ENCODE data around the gene HAGHL. TPM values are rescaled to one million over a fixed set of nuclear protein-coding genes. Genes with fewer than 3 reads are reported as not detected.

HAGHL gene
- total RNA-seq, 1 experiment from 2014 or later: 2.5 TPM

GRCh38 chr16:720447-720989, 6.4 kb upstream of the HAGHL start:
- ChIA-PET POLR2A (ENCODE audit: low non-redundant PET) (no interaction called here), CTCF (interaction anchor here (1.2 to 1.9 kb wide), 2 partner anchors 10 to 67 kb away, joined by 5 to 8 read pairs; partner anchors contain the start of gene RPUSD1)
- no peaks in the 10 kb centered on the region for H3K9me3 ChIP-seq (ENCODE audit: low read depth, low read length, poor library complexity, severe bottlenecking)
- no peaks in the 10 kb centered on the region for H3K36me3 ChIP-seq (ENCODE audit: insufficient read depth, low read length, poor library complexity, severe bottlenecking)
- peak overlapping the region; percentile 69 for H3K4me3 ChIP-seq (ENCODE audit: low read depth, low read length, poor library complexity, severe bottlenecking)
- peak overlapping the region; percentile 83 for H3K27ac ChIP-seq (ENCODE audit: low read depth, low read length, poor library complexity, severe bottlenecking)
- no TSS peak for BruUV-seq (replicated peaks)
- H3K4me1 ChIP-seq (ENCODE audit: insufficient read depth, low read length, poor library complexity, severe bottlenecking): peaks cover 8% of the 10 kb centered on the region
- intact Hi-C loops (cut with micrococcal nuclease; ENCODE audit: unreplicated experiment): no loop called here
- DNase-seq (ENCODE audit: low spot score): peak; percentile 81
- peaks cover 27% of the 10 kb centered on the region for H3K27me3 ChIP-seq (replicated peaks; ENCODE audit: insufficient read depth, low read depth, low read length, poor library complexity)
- TF ChIP-seq EZH2 (IDR thresholded peaks at IDR 0.05; ENCODE audit: borderline replicate concordance, low read depth, low read length, poor library complexity, severe bottlenecking): no peak
- TF ChIP-seq CTCF (conservative IDR thresholded peaks at IDR 0.05; ENCODE audit: low read depth, low read length): peak; percentile 38; the same call in 1 of the 2 replicates

GRCh38 chr16:720990-721764, 5.7 kb upstream of the HAGHL start, which contains the start of gene ANTKMT:
Gene ANTKMT, plus strand, starts transcription at chr16:721146. Its CDS starts 129 bp downstream, at chr16:721275.
- H3K27me3 ChIP-seq (replicated peaks; ENCODE audit: insufficient read depth, low read depth, low read length, poor library complexity): peaks cover 20% of the 10 kb centered on the region
- no peaks in the 10 kb centered on the region for H3K9me3 ChIP-seq (ENCODE audit: low read depth, low read length, poor library complexity, severe bottlenecking)
- CTCF ChIA-PET: interaction anchor here (0.6 to 1.9 kb wide), 3 partner anchors 9 to 35 kb away, joined by 3 to 8 read pairs (median 4); no protein-coding TSS in a partner anchor
- peaks cover 8% of the 10 kb centered on the region for H3K4me1 ChIP-seq (ENCODE audit: insufficient read depth, low read length, poor library complexity, severe bottlenecking)
- POLR2A ChIA-PET (ENCODE audit: low non-redundant PET): no interaction called here
- BruUV-seq (replicated peaks): no TSS peak
- peak; percentile 90 for DNase-seq (ENCODE audit: low spot score)
- peak within 1 kb of the TSS; percentile 69 for H3K4me3 ChIP-seq (ENCODE audit: low read depth, low read length, poor library complexity, severe bottlenecking)
- H3K36me3 ChIP-seq (ENCODE audit: insufficient read depth, low read length, poor library complexity, severe bottlenecking): no peaks in the 10 kb centered on the region
- TF ChIP-seq EZH2 (IDR thresholded peaks at IDR 0.05; ENCODE audit: borderline replicate concordance, low read depth, low read length, poor library complexity, severe bottlenecking): no peak
- intact Hi-C loops (cut with micrococcal nuclease; ENCODE audit: unreplicated experiment): no loop called here
- peak within 1 kb of the TSS; percentile 83 for H3K27ac ChIP-seq (ENCODE audit: low read depth, low read length, poor library complexity, severe bottlenecking)

- CTCF ChIA-PET: interaction anchor here (0.6 kb wide), 1 partner anchor 35 kb away, joined by 3 read pairs; no protein-coding TSS in a partner anchor
- no peaks in the 10 kb centered on the region for H3K36me3 ChIP-seq (ENCODE audit: insufficient read depth, low read length, poor library complexity, severe bottlenecking)
- intact Hi-C loops (cut with micrococcal nuclease; ENCODE audit: unreplicated experiment): no loop called here
- no peak overlapping the region for H3K27ac ChIP-seq (ENCODE audit: low read depth, low read length, poor library complexity, severe bottlenecking)
- H3K27me3 ChIP-seq (replicated peaks; ENCODE audit: insufficient read depth, low read depth, low read length, poor library complexity): peaks cover 12% of the 10 kb centered on the region
- TF ChIP-seq CTCF (conservative IDR thresholded peaks at IDR 0.05; ENCODE audit: low read depth, low read length): no peak
- TF ChIP-seq EZH2 (IDR thresholded peaks at IDR 0.05; ENCODE audit: borderline replicate concordance, low read depth, low read length, poor library complexity, severe bottlenecking): no peak
- POLR2A ChIA-PET (ENCODE audit: low non-redundant PET): no interaction called here
- H3K9me3 ChIP-seq (ENCODE audit: low read depth, low read length, poor library complexity, severe bottlenecking): no peaks in the 10 kb centered on the region
- BruUV-seq (replicated peaks): TSS peak; percentile 45
- H3K4me1 ChIP-seq (ENCODE audit: insufficient read depth, low read length, poor library complexity, severe bottlenecking): peaks cover 8% of the 10 kb centered on the region
- peak overlapping the region; percentile 69 for H3K4me3 ChIP-seq (ENCODE audit: low read depth, low read length, poor library complexity, severe bottlenecking)
- DNase-seq (ENCODE audit: low spot score): no peak
These were observed 5.0 kb upstream of the HAGHL start for GRCh38 chr16:721765-722540.

Data from A673 (cell line).